GM23338 (cell line): ENCODE results near the gene FBXL2. TPM values are rescaled to one million over a fixed set of nuclear protein-coding genes. Genes with fewer than 3 reads are reported as not detected.

Source experiments
- ATAC-seq: fragments of 200-7000 bp; cut with Tn5 transposase; 3 replicates; pipeline ENCODE4 v1.9.1; 2020
- DNase-seq: peaks from one replicate; pipeline ENCODE4 v3.0.0-alpha.2; 2015; ENCODE audit warnings: low spot score
- H2AFZ ChIP-seq: fragments of 200-600 bp; sonication (generic); 2 replicates; pipeline ENCODE4 v1.8.0; 2016; ENCODE audit warnings: antibody characterized with exemption, mild to moderate bottlenecking, moderate library complexity
- H3F3A ChIP-seq: fragments of 200-600 bp; sonication (generic); replicated peaks from 2 replicates; pipeline ENCODE4 v1.8.0; 2017; ENCODE audit warnings: antibody characterized with exemption, mixed run types, low read depth
- H3K27ac ChIP-seq: fragments of 200-600 bp; sonication (generic); 2 replicates; pipeline ENCODE4 v1.6.1; 2016; ENCODE audit warnings: low read depth
- H3K27me3 ChIP-seq: fragments of 200-600 bp; sonication (generic); 2 replicates; pipeline ENCODE4 v1.8.0; 2016; ENCODE audit warnings: mild to moderate bottlenecking, mixed run types, moderate library complexity; ENCODE audit not compliant: insufficient read depth
- H3K36me3 ChIP-seq: fragments of 200-600 bp; sonication (generic); 2 replicates; pipeline ENCODE4 v1.8.0; 2016; ENCODE audit warnings: mild to moderate bottlenecking; ENCODE audit not compliant: insufficient read depth
- H3K4me1 ChIP-seq: fragments of 200-600 bp; sonication (generic); 2 replicates; pipeline ENCODE4 v1.8.0; 2016; ENCODE audit warnings: mild to moderate bottlenecking, moderate library complexity; ENCODE audit not compliant: insufficient read depth
- H3K4me2 ChIP-seq: fragments of 200-600 bp; sonication (generic); 2 replicates; pipeline ENCODE4 v1.7.1; 2017; ENCODE audit warnings: mixed run types
- H3K4me3 ChIP-seq: fragments of 200-600 bp; sonication (generic); 2 replicates; pipeline ENCODE4 v1.6.1; 2016; ENCODE audit warnings: mixed run types
- H3K79me2 ChIP-seq: fragments of 200-600 bp; sonication (generic); replicated peaks from 2 replicates; pipeline ENCODE4 v1.8.0; 2017; ENCODE audit warnings: mild to moderate bottlenecking; ENCODE audit not compliant: insufficient read depth
- H3K9me2 ChIP-seq: fragments of 200-600 bp; sonication (generic); 2 replicates; pipeline ENCODE4 v1.8.0; 2017; ENCODE audit not compliant: insufficient read depth
- H4K20me1 ChIP-seq: fragments of 200-600 bp; sonication (generic); replicated peaks from 2 replicates; pipeline ENCODE4 v1.8.0; 2017; ENCODE audit warnings: mild to moderate bottlenecking; ENCODE audit not compliant: insufficient read depth
- H3K27ac Mint-ChIP-seq: 2 replicates; pipeline ENCODE4 v1.8.0; 2020; ENCODE audit warnings: inconsistent platforms, mild to moderate bottlenecking, moderate library complexity, mixed read lengths
- H3K27me3 Mint-ChIP-seq: 3 replicates; pipeline ENCODE4 v1.8.0; 2022; ENCODE audit warnings: low read depth, mild to moderate bottlenecking, moderate library complexity, mixed read lengths, inconsistent platforms; ENCODE audit not compliant: insufficient read depth, poor library complexity
- H3K36me3 Mint-ChIP-seq: 3 replicates; pipeline ENCODE4 v1.8.0; 2021; ENCODE audit warnings: low read depth, mild to moderate bottlenecking, inconsistent platforms, moderate library complexity, mixed read lengths
- H3K4me1 Mint-ChIP-seq: 3 replicates; pipeline ENCODE4 v1.8.0; 2020; ENCODE audit warnings: mild to moderate bottlenecking, inconsistent platforms, mixed read lengths
- H3K4me3 Mint-ChIP-seq: 3 replicates; pipeline ENCODE4 v1.8.0; 2021; ENCODE audit warnings: moderate library complexity, mild to moderate bottlenecking, inconsistent platforms, mixed read lengths
- H3K9me3 Mint-ChIP-seq: 3 replicates; pipeline ENCODE4 v1.8.0; 2020; ENCODE audit warnings: moderate library complexity, mild to moderate bottlenecking, inconsistent platforms, mixed read lengths
- CREB1 ChIP-seq: fragments of 250-450 bp; sonication (Bioruptor Pico); IDR thresholded peaks from 2 replicates; pipeline ENCODE4 v1.5.0; 2020; ENCODE audit warnings: low read depth, mild to moderate bottlenecking, moderate library complexity
- EZH2 ChIP-seq: fragments of 200-600 bp; sonication (generic); IDR thresholded peaks from one replicate; pipeline ENCODE4 v1.8.0; 2017; ENCODE audit warnings: antibody characterized with exemption, mild to moderate bottlenecking, low read depth; ENCODE audit not compliant: unreplicated experiment
- EZH2phosphoT487 ChIP-seq: fragments of 200-600 bp; sonication (generic); IDR thresholded peaks from one replicate; pipeline ENCODE4 v1.8.1; 2018; ENCODE audit warnings: antibody characterized with exemption; ENCODE audit not compliant: unreplicated experiment
- JUNB ChIP-seq: IDR thresholded peaks from one replicate; pipeline ENCODE4 v1.6.1; 2016; ENCODE audit warnings: antibody characterized with exemption; ENCODE audit not compliant: unreplicated experiment
- POLR2AphosphoS5 ChIP-seq: IDR thresholded peaks from 2 replicates; pipeline ENCODE4 v1.6.1; 2016; ENCODE audit warnings: antibody characterized with exemption, low read depth
- STAT1 ChIP-seq: IDR thresholded peaks from one replicate; pipeline ENCODE4 v1.6.1; 2016; ENCODE audit warnings: antibody characterized with exemption; ENCODE audit not compliant: unreplicated experiment
- ZNF114 ChIP-seq: fragments of 250-450 bp; sonication (Bioruptor Pico); IDR thresholded peaks from 2 replicates; pipeline ENCODE4 v1.5.0; 2020; ENCODE audit warnings: mild to moderate bottlenecking, moderate library complexity
- ZNF331 ChIP-seq: fragments of 250-450 bp; sonication (Bioruptor Pico); IDR thresholded peaks from 2 replicates; pipeline ENCODE4 v1.5.0; 2020; ENCODE audit warnings: low read depth, mild to moderate bottlenecking, moderate library complexity
- polyA plus RNA-seq: library from polyadenylated mRNA; unstranded; fragments of >200 nt; fragmentation: Nextera tagmentation; extraction: Ambion mirVana; gene quantifications from 2 replicates; pipeline ENCODE4 v1.2.1, GENCODE V29; 2016
- total RNA-seq: library from RNA; depleted of rRNA; stranded (reverse); fragments of >200 nt; shearing (Covaris generic); gene quantifications from 2 replicates; pipeline ENCODE4 v1.2.3, GENCODE V29; 2014
- TF ChIP-seq, protein P1 (sequence below): IDR thresholded peaks from 2 replicates; pipeline ENCODE4 v1.6.1; 2016; ENCODE audit warnings: antibody characterized with exemption
- TF ChIP-seq, protein P2 (sequence below), 2 experiments: fragments of 200-600 bp in 1 of 2; sonication (generic) in 1 of 2; conservative IDR thresholded peaks; 2 replicates each; pipeline versions ENCODE4 v1.5.1 to v1.6.1; 2016 to 2017; ENCODE audit warnings: antibody characterized with exemption in 2 of 2, low read depth in 2 of 2, mild to moderate bottlenecking in 2 of 2, moderate library complexity in 1 of 2
- TF ChIP-seq, protein P3 (sequence below): fragments of 250-450 bp; sonication (Bioruptor Pico); IDR thresholded peaks from 2 replicates; pipeline ENCODE4 v1.5.0; 2020; ENCODE audit warnings: mild to moderate bottlenecking, moderate library complexity
- TF ChIP-seq, protein P4 (sequence below): IDR thresholded peaks from one replicate; pipeline ENCODE4 v1.6.1; 2018; ENCODE audit warnings: antibody characterized with exemption; ENCODE audit not compliant: unreplicated experiment

The FBXL2 gene
- total and polyA plus RNA-seq, 2 experiments from 2014 or later: 2.8 to 5.7 TPM

DNA sequence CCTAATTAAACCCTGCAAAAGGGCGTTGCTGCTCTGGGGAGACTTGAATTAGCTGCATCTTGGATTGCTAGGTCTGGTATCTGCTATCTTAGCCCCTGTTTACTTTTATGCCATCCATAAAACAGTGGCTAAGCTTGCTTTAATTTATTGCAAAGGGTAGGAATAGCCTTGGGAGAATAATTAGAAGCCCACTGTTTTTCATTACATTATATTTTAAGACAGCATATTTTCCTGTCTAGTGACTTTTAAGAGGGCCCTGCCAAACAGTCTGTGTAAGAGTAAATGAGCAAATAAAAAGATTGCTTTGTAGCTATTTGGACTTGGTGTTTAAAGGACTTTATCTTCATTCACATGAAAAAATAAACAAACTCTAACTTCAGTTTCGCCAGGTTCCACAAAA lies 41.2 kb upstream of the FBXL2 start:
- Histone ChIP-seq H4K20me1 (no peaks in the 10 kb centered on the region), H3K4me3 (no peak overlapping the region), H2AFZ (peak overlapping the region; percentile 31; the same call in 1 of the 2 replicates), H3K9me2 (no peaks in the 10 kb centered on the region), H3K27ac (no peak overlapping the region), H3K27me3 (no peaks in the 10 kb centered on the region), H3K4me1 (0 out of 2 replicates have a peak, but pooled peaks cover 6% of the 10 kb centered on the region), H3K36me3 (no peaks in the 10 kb centered on the region), H3F3A (no peaks in the 10 kb centered on the region), H3K4me2 (no peak overlapping the region), H3K79me2 (no peaks in the 10 kb centered on the region)
- TF ChIP-seq EZH2 (no peak), STAT1 (no peak), ZNF114 (CRISPR knock-in tag) (no peak), POLR2AphosphoS5 (no peak), ZNF331 (CRISPR knock-in tag) (no peak), CREB1 (CRISPR knock-in tag) (no peak), JUNB (no peak), EZH2phosphoT487 (no peak)
- TF ChIP-seq, protein P1, sequence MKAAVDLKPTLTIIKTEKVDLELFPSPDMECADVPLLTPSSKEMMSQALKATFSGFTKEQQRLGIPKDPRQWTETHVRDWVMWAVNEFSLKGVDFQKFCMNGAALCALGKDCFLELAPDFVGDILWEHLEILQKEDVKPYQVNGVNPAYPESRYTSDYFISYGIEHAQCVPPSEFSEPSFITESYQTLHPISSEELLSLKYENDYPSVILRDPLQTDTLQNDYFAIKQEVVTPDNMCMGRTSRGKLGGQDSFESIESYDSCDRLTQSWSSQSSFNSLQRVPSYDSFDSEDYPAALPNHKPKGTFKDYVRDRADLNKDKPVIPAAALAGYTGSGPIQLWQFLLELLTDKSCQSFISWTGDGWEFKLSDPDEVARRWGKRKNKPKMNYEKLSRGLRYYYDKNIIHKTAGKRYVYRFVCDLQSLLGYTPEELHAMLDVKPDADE: no peak
- TF ChIP-seq, protein P2, sequence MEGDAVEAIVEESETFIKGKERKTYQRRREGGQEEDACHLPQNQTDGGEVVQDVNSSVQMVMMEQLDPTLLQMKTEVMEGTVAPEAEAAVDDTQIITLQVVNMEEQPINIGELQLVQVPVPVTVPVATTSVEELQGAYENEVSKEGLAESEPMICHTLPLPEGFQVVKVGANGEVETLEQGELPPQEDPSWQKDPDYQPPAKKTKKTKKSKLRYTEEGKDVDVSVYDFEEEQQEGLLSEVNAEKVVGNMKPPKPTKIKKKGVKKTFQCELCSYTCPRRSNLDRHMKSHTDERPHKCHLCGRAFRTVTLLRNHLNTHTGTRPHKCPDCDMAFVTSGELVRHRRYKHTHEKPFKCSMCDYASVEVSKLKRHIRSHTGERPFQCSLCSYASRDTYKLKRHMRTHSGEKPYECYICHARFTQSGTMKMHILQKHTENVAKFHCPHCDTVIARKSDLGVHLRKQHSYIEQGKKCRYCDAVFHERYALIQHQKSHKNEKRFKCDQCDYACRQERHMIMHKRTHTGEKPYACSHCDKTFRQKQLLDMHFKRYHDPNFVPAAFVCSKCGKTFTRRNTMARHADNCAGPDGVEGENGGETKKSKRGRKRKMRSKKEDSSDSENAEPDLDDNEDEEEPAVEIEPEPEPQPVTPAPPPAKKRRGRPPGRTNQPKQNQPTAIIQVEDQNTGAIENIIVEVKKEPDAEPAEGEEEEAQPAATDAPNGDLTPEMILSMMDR (conservative IDR thresholded peaks at IDR 0.05; ENCODE audit: low read depth in 2 of 2): no peak
- TF ChIP-seq, protein P3, sequence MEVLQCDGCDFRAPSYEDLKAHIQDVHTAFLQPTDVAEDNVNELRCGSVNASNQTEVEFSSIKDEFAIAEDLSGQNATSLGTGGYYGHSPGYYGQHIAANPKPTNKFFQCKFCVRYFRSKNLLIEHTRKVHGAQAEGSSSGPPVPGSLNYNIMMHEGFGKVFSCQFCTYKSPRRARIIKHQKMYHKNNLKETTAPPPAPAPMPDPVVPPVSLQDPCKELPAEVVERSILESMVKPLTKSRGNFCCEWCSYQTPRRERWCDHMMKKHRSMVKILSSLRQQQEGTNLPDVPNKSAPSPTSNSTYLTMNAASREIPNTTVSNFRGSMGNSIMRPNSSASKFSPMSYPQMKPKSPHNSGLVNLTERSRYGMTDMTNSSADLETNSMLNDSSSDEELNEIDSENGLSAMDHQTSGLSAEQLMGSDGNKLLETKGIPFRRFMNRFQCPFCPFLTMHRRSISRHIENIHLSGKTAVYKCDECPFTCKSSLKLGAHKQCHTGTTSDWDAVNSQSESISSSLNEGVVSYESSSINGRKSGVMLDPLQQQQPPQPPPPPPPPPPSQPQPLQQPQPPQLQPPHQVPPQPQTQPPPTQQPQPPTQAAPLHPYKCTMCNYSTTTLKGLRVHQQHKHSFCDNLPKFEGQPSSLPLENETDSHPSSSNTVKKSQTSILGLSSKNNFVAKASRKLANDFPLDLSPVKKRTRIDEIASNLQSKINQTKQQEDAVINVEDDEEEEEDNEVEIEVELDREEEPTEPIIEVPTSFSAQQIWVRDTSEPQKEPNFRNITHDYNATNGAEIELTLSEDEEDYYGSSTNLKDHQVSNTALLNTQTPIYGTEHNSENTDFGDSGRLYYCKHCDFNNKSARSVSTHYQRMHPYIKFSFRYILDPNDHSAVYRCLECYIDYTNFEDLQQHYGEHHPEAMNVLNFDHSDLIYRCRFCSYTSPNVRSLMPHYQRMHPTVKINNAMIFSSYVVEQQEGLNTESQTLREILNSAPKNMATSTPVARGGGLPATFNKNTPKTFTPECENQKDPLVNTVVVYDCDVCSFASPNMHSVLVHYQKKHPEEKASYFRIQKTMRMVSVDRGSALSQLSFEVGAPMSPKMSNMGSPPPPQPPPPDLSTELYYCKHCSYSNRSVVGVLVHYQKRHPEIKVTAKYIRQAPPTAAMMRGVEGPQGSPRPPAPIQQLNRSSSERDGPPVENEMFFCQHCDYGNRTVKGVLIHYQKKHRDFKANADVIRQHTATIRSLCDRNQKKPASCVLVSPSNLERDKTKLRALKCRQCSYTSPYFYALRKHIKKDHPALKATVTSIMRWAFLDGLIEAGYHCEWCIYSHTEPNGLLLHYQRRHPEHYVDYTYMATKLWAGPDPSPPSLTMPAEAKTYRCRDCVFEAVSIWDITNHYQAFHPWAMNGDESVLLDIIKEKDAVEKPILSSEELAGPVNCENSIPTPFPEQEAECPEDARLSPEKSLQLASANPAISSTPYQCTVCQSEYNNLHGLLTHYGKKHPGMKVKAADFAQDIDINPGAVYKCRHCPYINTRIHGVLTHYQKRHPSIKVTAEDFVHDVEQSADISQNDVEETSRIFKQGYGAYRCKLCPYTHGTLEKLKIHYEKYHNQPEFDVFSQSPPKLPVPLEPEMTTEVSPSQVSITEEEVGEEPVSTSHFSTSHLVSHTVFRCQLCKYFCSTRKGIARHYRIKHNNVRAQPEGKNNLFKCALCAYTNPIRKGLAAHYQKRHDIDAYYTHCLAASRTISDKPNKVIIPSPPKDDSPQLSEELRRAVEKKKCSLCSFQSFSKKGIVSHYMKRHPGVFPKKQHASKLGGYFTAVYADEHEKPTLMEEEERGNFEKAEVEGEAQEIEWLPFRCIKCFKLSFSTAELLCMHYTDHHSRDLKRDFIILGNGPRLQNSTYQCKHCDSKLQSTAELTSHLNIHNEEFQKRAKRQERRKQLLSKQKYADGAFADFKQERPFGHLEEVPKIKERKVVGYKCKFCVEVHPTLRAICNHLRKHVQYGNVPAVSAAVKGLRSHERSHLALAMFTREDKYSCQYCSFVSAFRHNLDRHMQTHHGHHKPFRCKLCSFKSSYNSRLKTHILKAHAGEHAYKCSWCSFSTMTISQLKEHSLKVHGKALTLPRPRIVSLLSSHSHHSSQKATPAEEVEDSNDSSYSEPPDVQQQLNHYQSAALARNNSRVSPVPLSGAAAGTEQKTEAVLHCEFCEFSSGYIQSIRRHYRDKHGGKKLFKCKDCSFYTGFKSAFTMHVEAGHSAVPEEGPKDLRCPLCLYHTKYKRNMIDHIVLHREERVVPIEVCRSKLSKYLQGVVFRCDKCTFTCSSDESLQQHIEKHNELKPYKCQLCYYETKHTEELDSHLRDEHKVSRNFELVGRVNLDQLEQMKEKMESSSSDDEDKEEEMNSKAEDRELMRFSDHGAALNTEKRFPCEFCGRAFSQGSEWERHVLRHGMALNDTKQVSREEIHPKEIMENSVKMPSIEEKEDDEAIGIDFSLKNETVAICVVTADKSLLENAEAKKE (CRISPR knock-in tag): no peak
- TF ChIP-seq, protein P4, sequence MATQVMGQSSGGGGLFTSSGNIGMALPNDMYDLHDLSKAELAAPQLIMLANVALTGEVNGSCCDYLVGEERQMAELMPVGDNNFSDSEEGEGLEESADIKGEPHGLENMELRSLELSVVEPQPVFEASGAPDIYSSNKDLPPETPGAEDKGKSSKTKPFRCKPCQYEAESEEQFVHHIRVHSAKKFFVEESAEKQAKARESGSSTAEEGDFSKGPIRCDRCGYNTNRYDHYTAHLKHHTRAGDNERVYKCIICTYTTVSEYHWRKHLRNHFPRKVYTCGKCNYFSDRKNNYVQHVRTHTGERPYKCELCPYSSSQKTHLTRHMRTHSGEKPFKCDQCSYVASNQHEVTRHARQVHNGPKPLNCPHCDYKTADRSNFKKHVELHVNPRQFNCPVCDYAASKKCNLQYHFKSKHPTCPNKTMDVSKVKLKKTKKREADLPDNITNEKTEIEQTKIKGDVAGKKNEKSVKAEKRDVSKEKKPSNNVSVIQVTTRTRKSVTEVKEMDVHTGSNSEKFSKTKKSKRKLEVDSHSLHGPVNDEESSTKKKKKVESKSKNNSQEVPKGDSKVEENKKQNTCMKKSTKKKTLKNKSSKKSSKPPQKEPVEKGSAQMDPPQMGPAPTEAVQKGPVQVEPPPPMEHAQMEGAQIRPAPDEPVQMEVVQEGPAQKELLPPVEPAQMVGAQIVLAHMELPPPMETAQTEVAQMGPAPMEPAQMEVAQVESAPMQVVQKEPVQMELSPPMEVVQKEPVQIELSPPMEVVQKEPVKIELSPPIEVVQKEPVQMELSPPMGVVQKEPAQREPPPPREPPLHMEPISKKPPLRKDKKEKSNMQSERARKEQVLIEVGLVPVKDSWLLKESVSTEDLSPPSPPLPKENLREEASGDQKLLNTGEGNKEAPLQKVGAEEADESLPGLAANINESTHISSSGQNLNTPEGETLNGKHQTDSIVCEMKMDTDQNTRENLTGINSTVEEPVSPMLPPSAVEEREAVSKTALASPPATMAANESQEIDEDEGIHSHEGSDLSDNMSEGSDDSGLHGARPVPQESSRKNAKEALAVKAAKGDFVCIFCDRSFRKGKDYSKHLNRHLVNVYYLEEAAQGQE: no peak
- peaks cover 3% of the 10 kb centered on the region for H3K27me3 Mint-ChIP-seq
- no peaks in the 10 kb centered on the region for H3K36me3 Mint-ChIP-seq
- DNase-seq (no peak), ATAC-seq (no peak)
- H3K4me3 Mint-ChIP-seq: no peak overlapping the region
- H3K4me1 Mint-ChIP-seq: no peaks in the 10 kb centered on the region; the same call in 2 of the 3 replicates
- H3K9me3 Mint-ChIP-seq: no peaks in the 10 kb centered on the region
- no peak overlapping the region for H3K27ac Mint-ChIP-seq
